GM12892 (cell line): Measurements from ENCODE around the gene TMEM45B.

Experiments used
- POLR2A ChIP-seq: IDR thresholded peaks from 2 replicates; pipeline ENCODE4 v1.6.1; 2011; ENCODE audit warnings: low read depth, low read length, control low read depth
- POLR2AphosphoS5 ChIP-seq: IDR thresholded peaks from 2 replicates; pipeline ENCODE4 v1.6.1; 2011; ENCODE audit warnings: low read depth, low read length, control low read depth
- TAF1 ChIP-seq: IDR thresholded peaks from 2 replicates; pipeline ENCODE4 v1.6.1; 2011; ENCODE audit warnings: low read depth, mild to moderate bottlenecking, control low read depth, low read length, borderline replicate concordance

DNA sequence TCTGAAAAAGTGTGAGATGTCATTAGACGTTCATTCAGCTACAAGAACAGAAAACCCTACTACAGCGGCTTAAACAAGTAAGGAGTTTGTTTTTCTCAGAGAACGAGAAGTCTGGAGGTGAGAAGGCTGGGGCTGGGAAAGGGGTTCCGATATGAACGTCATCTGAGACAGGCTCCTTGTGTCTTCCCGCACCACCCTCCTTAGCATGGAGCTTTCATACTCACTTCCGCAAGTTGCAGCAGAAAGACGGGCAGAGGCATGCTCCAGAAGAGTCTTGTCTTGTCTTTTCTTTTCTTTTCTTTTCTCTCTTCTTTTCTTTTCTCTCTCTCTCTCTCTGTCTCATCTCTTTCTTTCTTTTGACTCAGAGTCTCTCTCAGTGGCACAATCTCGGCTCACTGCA is 3.6 kb downstream of the TMEM45B start:
- TF ChIP-seq POLR2AphosphoS5 (no peak), TAF1 (no peak), POLR2A (no peak)
